Spleen (tissue), 11 donors: Measurements from ENCODE around the gene RAE1. TPM values are rescaled to one million over a fixed set of nuclear protein-coding genes. Genes with fewer than 3 reads are reported as not detected.

Source experiments
- DNase-seq: peaks from one replicate; pipeline ENCODE4 v3.0.0-alpha.2; 2020
- H3K27ac ChIP-seq, 8 donors: fragments of 200-600 bp; sonication (generic) in 7 of 8; 1 replicate in 4 of 8; 2 replicates in 4 of 8; pipeline versions ENCODE4 v1.5.0 to v1.8.0; 2016 to 2021; ENCODE audit warnings: inconsistent platforms in 4 of 8, mild to moderate bottlenecking in 4 of 8, moderate library complexity in 1 of 8
- H3K27me3 ChIP-seq, 7 donors: fragments of 200-600 bp; sonication (generic) in 6 of 7; replicated peaks in 1 of 7; 1 replicate in 4 of 7; 2 replicates in 3 of 7; pipeline versions ENCODE4 v1.5.0 to v1.8.0; 2016 to 2021; ENCODE audit warnings: inconsistent platforms in 3 of 7, mild to moderate bottlenecking in 1 of 7
- H3K36me3 ChIP-seq, 6 donors: fragments of 200-600 bp; sonication (generic) in 5 of 6; 1 replicate in 4 of 6; 2 replicates in 2 of 6; pipeline versions ENCODE4 v1.5.0 to v1.8.0; 2016 to 2021; ENCODE audit warnings: inconsistent platforms in 2 of 6
- H3K4me1 ChIP-seq, 6 donors: fragments of 200-600 bp; sonication (generic) in 5 of 6; 1 replicate in 3 of 6; 2 replicates in 3 of 6; pipeline versions ENCODE4 v1.5.0 to v1.8.0; 2016 to 2021; ENCODE audit warnings: inconsistent platforms in 3 of 6
- H3K4me3 ChIP-seq, 8 donors: fragments of 200-600 bp; sonication (generic) in 7 of 8; 1 replicate in 4 of 8; 2 replicates in 4 of 8; pipeline versions ENCODE4 v1.5.0 to v1.8.0; 2016 to 2021; ENCODE audit warnings: inconsistent platforms in 4 of 8, mild to moderate bottlenecking in 4 of 8, moderate library complexity in 2 of 8
- H3K9me3 ChIP-seq, 8 donors: fragments of 200-600 bp; sonication (generic) in 7 of 8; 1 replicate in 4 of 8; 2 replicates in 4 of 8; pipeline versions ENCODE4 v1.5.0 to v1.8.0; 2016 to 2021; ENCODE audit warnings: inconsistent platforms in 4 of 8
- POLR2A ChIP-seq, 3 donors: fragments of 450-650 bp; IDR thresholded peaks; one replicate each; pipeline ENCODE4 v1.5.1; 2017; ENCODE audit warnings: antibody characterized with exemption in 3 of 3, mild to moderate bottlenecking in 1 of 3
- POLR2AphosphoS5 ChIP-seq, 3 donors: sonication (generic); formaldehyde crosslinking; IDR thresholded peaks; one replicate each; pipeline ENCODE4 v1.5.1; 2017; ENCODE audit warnings: antibody characterized with exemption in 3 of 3
- WGBS, 5 donors: extraction: QIAGEN DNeasy Blood & Tissue Kit in 3 of 5; methylation state at CpG; one replicate each; pipeline versions ENCODE4 v1.1.5 to v1.1.7; 2013 to 2018; 5-methylcytosine and 5-hydroxymethylcytosine counted together
- intact Hi-C: fragments of 100-400 bp; cut with DNase I; formaldehyde crosslinking; loops from one replicate; pipeline ENCODE4 v1.15.0; 2023; ENCODE audit warnings: low total_unique reads
- polyA plus RNA-seq, 3 donors: library from polyadenylated mRNA; stranded (reverse); fragments of 200-250 nt; gene quantifications; one replicate each; pipeline ENCODE4 v1.2.1, GENCODE V29; 2013
- total RNA-seq, 7 donors: library from RNA; depleted of rRNA in 3 of 7; stranded (reverse); fragments of >200 nt in 3 of 7; fragmentation: NEBNext Ultra II Directional in 4 of 7; extraction: Animal tissue kit (Norgen Biotek cat#: 25700) in 4 of 7; gene quantifications; one replicate each; pipeline versions ENCODE4 v1.1.0 to v1.2.1, GENCODE V29; 2016 to 2021
- TF ChIP-seq, protein P1 (sequence below), 11 experiments: fragments of 200-600 bp in 7 of 11; fragments of 450-650 bp in 4 of 11; sonication (generic) in 4 of 11; IDR thresholded peaks in 8 of 11; conservative IDR thresholded peaks in 3 of 11; 1 replicate in 7 of 11; 2 replicates in 4 of 11; pipeline versions ENCODE4 v1.4.0 to v1.8.0; 2016 to 2021; ENCODE audit warnings: antibody characterized with exemption in 11 of 11, inconsistent platforms in 4 of 11, mild to moderate bottlenecking in 1 of 11
- donor health status: healthy with polysubstance abuse.
- donor health status: DM: no; HTN: no; CAD: no; lungs with moderate emphysema.
- donor health status: DM: no; HTN: no; CAD: no.
- donor health status: Bipolar disorder and iron deficiency.
- donor health status: healthy.
- donor health status: DM: no; HTN: no; CAD: no.
- donor health status: DM: yes; HTN: yes; CAD: no.

Gene RAE1
- total and polyA plus RNA-seq, 10 donors = 16.2 to 41.3 (median 23.1) TPM

DNA sequence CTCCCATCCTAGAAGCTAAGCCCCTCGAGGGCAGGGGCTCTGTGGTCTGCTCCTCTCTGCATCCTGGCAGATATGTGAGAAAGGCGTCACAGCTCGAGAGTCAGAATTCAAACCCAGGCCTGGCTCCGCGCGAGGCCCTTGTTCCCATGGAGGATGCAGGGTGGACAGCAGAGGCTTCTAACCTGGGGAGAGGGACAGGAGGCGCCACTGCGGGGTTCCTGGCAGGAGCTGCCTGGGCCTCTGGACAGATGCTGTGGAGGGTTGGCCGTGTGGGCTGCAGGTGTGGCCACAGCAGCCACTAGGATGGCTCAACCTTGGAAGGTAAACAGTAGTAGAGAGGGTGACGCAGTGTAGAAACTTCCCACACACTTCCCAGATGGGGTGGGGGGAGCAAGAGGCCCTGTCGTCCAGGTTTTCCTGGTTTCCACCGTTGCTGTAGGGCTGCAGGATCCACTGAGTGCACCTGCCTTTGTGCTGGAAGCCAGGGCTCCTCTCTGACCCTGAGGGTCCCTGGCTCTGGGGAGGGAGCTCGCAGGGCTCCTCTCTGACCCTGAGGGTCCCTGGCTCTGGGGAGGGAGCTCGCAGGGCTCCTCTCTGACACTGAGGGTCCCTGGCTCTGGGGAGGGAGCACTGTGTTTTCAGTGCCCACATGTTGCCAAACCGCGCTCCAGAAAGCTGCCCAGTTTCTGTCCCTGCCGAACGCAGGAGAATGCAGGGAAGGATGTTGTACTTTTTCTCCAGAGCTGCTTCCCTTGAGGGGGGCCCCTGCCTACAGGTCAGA is 54.4 kb downstream of the RAE1 start:
- H3K27me3 ChIP-seq = no peaks in the 10 kb centered on the region
- peak; percentile 66 for DNase-seq
- H3K36me3 ChIP-seq = peaks cover 6 to 100% (median 93%) of the 10 kb centered on the region in 6 donors
- intact Hi-C loops = no loop called here
- WGBS, 5 donors = 79 to 99% (median 88%) methylated on average over 10 to 18 of the region's 18 CpGs
- no peak overlapping the region for H3K4me3 ChIP-seq
- TF ChIP-seq, protein P1, sequence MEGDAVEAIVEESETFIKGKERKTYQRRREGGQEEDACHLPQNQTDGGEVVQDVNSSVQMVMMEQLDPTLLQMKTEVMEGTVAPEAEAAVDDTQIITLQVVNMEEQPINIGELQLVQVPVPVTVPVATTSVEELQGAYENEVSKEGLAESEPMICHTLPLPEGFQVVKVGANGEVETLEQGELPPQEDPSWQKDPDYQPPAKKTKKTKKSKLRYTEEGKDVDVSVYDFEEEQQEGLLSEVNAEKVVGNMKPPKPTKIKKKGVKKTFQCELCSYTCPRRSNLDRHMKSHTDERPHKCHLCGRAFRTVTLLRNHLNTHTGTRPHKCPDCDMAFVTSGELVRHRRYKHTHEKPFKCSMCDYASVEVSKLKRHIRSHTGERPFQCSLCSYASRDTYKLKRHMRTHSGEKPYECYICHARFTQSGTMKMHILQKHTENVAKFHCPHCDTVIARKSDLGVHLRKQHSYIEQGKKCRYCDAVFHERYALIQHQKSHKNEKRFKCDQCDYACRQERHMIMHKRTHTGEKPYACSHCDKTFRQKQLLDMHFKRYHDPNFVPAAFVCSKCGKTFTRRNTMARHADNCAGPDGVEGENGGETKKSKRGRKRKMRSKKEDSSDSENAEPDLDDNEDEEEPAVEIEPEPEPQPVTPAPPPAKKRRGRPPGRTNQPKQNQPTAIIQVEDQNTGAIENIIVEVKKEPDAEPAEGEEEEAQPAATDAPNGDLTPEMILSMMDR (IDR thresholded peaks at IDR 0.05 in 8 of 11, conservative IDR thresholded peaks at IDR 0.05 in 3 of 11) = no peak
- TF ChIP-seq POLR2AphosphoS5 (IDR thresholded peaks at IDR 0.05) (no peak), POLR2A (IDR thresholded peaks at IDR 0.05) (no peak)
- H3K27ac ChIP-seq = peak overlapping the region in 1 of 8 donors; percentile 14
- H3K9me3 ChIP-seq = no peaks in the 10 kb centered on the region
- H3K4me1 ChIP-seq = peaks cover 24 to 100% (median 69%) of the 10 kb centered on the region in 6 donors

DNA sequence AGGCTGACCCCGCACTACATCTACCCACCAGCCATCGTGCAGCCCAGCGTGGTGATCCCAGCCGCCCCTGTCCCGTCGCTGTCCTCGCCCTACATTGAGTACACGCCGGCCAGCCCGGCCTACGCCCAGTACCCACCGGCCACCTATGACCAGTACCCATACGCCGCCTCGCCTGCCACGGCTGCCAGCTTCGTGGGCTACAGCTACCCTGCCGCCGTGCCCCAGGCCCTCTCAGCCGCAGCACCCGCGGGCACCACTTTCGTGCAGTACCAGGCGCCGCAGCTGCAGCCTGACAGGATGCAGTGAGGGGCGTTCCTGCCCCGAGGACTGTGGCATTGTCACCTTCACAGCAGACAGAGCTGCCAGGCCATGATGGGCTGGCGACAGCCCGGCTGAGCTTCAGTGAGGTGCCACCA is 56.5 kb downstream of the RAE1 start:
- DNase-seq = peak; percentile 78
- H3K36me3 ChIP-seq = peaks cover 6 to 83% (median 81%) of the 10 kb centered on the region in 6 donors
- H3K27me3 ChIP-seq = no peaks in the 10 kb centered on the region
- intact Hi-C loops = no loop called here
- no peaks in the 10 kb centered on the region for H3K9me3 ChIP-seq
- no peak overlapping the region for H3K4me3 ChIP-seq
- H3K27ac ChIP-seq = no peak overlapping the region
- TF ChIP-seq, protein P1 (IDR thresholded peaks at IDR 0.05 in 8 of 11, conservative IDR thresholded peaks at IDR 0.05 in 3 of 11) = no peak
- TF ChIP-seq POLR2A (IDR thresholded peaks at IDR 0.05) (no peak), POLR2AphosphoS5 (IDR thresholded peaks at IDR 0.05) (peak in 2 of 3 donors; percentile 21 to 75)
- peaks cover 3 to 100% (median 50%) of the 10 kb centered on the region in 6 donors for H3K4me1 ChIP-seq
- WGBS, 5 donors = 83 to 89% (median 86%) methylated on average over 27 to 29 of the region's 29 CpGs

DNA sequence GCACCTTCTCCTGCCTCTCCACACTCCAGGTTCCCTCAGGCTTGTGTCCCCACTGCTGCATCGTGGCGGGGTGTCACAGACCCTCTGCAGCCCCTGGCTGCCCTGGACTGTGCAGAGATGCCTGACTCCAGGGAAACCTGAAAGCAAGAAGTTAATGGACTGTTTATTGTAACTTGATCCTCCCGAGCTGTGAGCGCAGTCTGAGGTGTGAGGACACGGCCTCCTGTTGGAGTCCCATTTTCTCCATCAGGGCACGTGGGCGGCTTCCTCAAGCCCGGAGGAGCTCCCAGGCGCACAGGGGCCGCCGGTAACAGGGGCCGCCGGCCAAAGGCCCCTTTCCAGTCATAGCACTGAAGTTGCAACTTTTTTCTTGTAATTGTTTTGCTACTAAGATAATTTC is 57.1 kb downstream of the RAE1 start:
- intact Hi-C loops = no loop called here
- Histone ChIP-seq H3K4me1 (peaks cover 0 to 97% (median 44%) of the 10 kb centered on the region in 6 donors), H3K27me3 (no peaks in the 10 kb centered on the region), H3K4me3 (no peak overlapping the region), H3K36me3 (peaks cover 6 to 77% (median 75%) of the 10 kb centered on the region in 6 donors), H3K9me3 (no peaks in the 10 kb centered on the region), H3K27ac (no peak overlapping the region)
- DNase-seq = peak; percentile 63
- TF ChIP-seq, protein P1 (IDR thresholded peaks at IDR 0.05 in 8 of 11, conservative IDR thresholded peaks at IDR 0.05 in 3 of 11) = no peak
- TF ChIP-seq POLR2A (IDR thresholded peaks at IDR 0.05) (no peak), POLR2AphosphoS5 (IDR thresholded peaks at IDR 0.05) (no peak)
- 88 to 91% (median 89%) methylated on average over 13 of the region's 13 CpGs for WGBS, 5 donors

DNA sequence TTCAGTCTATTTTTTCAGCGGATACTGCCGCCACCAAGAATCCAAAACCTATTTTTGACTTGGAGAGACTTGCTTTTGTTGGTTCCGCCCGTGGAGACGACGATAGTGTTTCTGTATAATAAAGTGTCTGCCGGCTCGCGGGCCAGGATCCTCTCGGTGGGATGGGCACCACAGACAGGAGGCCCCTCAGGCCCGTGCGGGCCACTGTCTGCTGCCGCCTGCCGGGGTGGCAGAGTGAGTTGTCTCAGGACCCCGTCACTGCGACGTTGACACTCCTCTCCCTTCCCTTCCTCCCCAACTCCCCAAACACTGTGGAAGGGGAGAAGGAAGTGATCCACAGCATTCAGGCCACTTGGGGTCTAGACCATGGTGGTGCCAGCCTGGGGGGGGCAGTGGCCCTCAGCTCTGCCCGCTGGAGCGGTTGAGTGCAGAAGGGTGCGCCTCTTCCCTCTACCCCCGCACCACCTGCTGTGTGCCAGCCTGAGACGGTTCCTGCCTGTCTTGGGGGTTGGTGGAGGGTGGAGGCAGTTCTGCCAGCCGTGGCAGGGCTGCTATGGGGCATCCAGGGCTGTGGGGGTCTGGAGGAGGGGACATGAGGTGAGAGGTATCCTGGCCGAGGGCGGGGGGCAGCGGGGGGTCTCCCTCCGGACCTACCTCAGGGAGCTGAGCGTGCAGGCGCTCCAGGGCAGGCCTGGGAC is 57.6 kb downstream of the RAE1 start:
- Histone ChIP-seq H3K9me3 (no peaks in the 10 kb centered on the region), H3K27me3 (no peaks in the 10 kb centered on the region), H3K36me3 (peaks cover 6 to 71% (median 70%) of the 10 kb centered on the region in 6 donors), H3K27ac (no peak overlapping the region), H3K4me3 (no peak overlapping the region), H3K4me1 (peaks cover 0 to 92% (median 39%) of the 10 kb centered on the region in 6 donors)
- TF ChIP-seq, protein P1 (IDR thresholded peaks at IDR 0.05 in 8 of 11, conservative IDR thresholded peaks at IDR 0.05 in 3 of 11) = no peak
- TF ChIP-seq POLR2A (IDR thresholded peaks at IDR 0.05) = no peak
- peak in 2 of 3 donors; percentile 36 to 43 for TF ChIP-seq POLR2AphosphoS5 (IDR thresholded peaks at IDR 0.05)
- intact Hi-C loops = no loop called here
- peak; percentile 71 for DNase-seq
- 85 to 89% (median 87%) methylated on average over 27 to 29 of the region's 29 CpGs for WGBS, 5 donors
